Fibroblast of pulmonary artery (primary cell): ENCODE results near the gene PBRM1.

Source experiments
- DNase-seq: peaks from one replicate; pipeline ENCODE4 v3.0.0-alpha.2; 2010; ENCODE audit warnings: low read depth
- H3K4me3 ChIP-seq: replicated peaks from 2 replicates; pipeline ENCODE4 v1.5.1; 2011; ENCODE audit warnings: low read depth, mild to moderate bottlenecking, control low read depth, low read length, moderate library complexity
- CTCF ChIP-seq: IDR thresholded peaks from 2 replicates; pipeline ENCODE4 v1.5.1; 2011; ENCODE audit warnings: mild to moderate bottlenecking, control low read depth, low read length, inconsistent platforms; ENCODE audit errors: missing control alignments

The PBRM1 gene

GRCh38 chr3:52537165-52537620 is 148.5 kb downstream of the PBRM1 start:
- TF ChIP-seq CTCF, result no peak
- no peak for DNase-seq
- peak overlapping the region; percentile 95 for H3K4me3 ChIP-seq

GRCh38 chr3:52536369-52537164 is 149.1 kb downstream of the PBRM1 start, which contains the start of gene UQCC5:
Gene UQCC5, plus strand, starts transcription at chr3:52536605. Its CDS starts 151 bp downstream, at chr3:52536756.
- TF ChIP-seq CTCF, result no peak
- peak within 1 kb of the TSS; percentile 95 for H3K4me3 ChIP-seq
- DNase-seq, result peak; percentile 99

GRCh38 chr3:52536112-52536368 is 149.7 kb downstream of the PBRM1 start:
- H3K4me3 ChIP-seq, result peak overlapping the region; percentile 22

GRCh38 chr3:52535411-52536111 is 150.2 kb downstream of the PBRM1 start:
- DNase-seq, result no peak
- TF ChIP-seq CTCF, result no peak
- no peak overlapping the region for H3K4me3 ChIP-seq

More at GRCh38 chr3:52536112-52536368, 149.7 kb downstream of the PBRM1 start:
- no peak for DNase-seq
- no peak for TF ChIP-seq CTCF

- peak overlapping the region; percentile 63 for H3K4me3 ChIP-seq
- peak; percentile 31 for DNase-seq
- no peak for TF ChIP-seq CTCF
These were observed 151.2 kb downstream of the PBRM1 start for GRCh38 chr3:52534281-52535183.

- no peak for TF ChIP-seq CTCF
- DNase-seq, result peak; percentile 63
- H3K4me3 ChIP-seq, result peak within 1 kb of the TSS; percentile 73
These were observed 152.0 kb downstream of the PBRM1 start, which contains the start of gene NT5DC2 for GRCh38 chr3:52533623-52534280. Gene NT5DC2, minus strand, starts transcription at chr3:52533857. Its CDS starts 120 bp downstream, at chr3:52533737.
